HFF-Myc (cell line): ENCODE data around the gene MMP1.
"Not testable (repeated sequence)": the region's sequence is repeated elsewhere in the genome, so short reads cannot be mapped to it uniquely, and the experiment has no call there.

ENCODE experiments used
- DNase-seq: peaks from one replicate; pipeline ENCODE4 v3.0.0-alpha.2; 2011; ENCODE audit warnings: low read depth; ENCODE audit errors: extremely low read depth
- H3K4me3 ChIP-seq: replicated peaks from 2 replicates; pipeline ENCODE4 v1.5.1; 2011; ENCODE audit warnings: low read depth, mild to moderate bottlenecking, control low read depth, low read length
- TF ChIP-seq, protein P1 (sequence below): IDR thresholded peaks from 2 replicates; pipeline ENCODE4 v1.5.1; 2012; ENCODE audit warnings: mild to moderate bottlenecking, low read depth, low read length, control low read depth; ENCODE audit errors: missing control alignments

Gene MMP1

DNA sequence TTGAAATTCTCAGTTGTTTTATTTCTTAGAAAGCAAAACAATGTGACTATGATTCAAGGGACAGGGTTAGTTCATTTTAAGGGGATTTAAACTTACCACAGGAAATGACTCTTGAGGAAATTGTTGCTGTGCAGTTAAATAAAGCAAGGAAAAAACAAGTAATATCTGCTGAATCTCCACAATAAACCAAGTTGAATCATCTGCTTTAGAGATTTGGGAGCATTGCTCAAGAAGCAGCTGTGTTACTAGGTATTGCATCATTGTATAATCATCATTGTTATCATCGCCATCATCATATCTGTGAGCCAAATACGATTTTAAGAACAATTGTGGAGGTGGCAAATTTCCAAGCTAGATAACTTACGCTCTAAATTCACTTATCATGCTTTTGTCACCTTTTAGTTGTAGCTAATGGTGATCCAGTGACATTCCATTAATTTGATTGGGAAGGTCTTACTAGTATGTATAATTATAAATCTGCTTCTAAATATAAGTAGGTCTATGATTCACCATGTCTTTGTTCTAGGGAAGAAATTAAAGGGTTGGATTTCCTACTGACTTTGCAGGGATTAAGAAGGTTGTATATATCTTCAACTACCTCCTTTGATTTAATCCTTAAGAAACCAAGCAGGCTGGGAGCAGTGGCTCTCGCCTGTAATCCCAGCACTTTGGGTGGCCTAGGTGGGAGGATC lies 37.5 kb downstream of the MMP1 start:
- no peak overlapping the region for H3K4me3 ChIP-seq
- TF ChIP-seq, protein P1, sequence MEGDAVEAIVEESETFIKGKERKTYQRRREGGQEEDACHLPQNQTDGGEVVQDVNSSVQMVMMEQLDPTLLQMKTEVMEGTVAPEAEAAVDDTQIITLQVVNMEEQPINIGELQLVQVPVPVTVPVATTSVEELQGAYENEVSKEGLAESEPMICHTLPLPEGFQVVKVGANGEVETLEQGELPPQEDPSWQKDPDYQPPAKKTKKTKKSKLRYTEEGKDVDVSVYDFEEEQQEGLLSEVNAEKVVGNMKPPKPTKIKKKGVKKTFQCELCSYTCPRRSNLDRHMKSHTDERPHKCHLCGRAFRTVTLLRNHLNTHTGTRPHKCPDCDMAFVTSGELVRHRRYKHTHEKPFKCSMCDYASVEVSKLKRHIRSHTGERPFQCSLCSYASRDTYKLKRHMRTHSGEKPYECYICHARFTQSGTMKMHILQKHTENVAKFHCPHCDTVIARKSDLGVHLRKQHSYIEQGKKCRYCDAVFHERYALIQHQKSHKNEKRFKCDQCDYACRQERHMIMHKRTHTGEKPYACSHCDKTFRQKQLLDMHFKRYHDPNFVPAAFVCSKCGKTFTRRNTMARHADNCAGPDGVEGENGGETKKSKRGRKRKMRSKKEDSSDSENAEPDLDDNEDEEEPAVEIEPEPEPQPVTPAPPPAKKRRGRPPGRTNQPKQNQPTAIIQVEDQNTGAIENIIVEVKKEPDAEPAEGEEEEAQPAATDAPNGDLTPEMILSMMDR: no peak
- peak; percentile 86 for DNase-seq

DNA sequence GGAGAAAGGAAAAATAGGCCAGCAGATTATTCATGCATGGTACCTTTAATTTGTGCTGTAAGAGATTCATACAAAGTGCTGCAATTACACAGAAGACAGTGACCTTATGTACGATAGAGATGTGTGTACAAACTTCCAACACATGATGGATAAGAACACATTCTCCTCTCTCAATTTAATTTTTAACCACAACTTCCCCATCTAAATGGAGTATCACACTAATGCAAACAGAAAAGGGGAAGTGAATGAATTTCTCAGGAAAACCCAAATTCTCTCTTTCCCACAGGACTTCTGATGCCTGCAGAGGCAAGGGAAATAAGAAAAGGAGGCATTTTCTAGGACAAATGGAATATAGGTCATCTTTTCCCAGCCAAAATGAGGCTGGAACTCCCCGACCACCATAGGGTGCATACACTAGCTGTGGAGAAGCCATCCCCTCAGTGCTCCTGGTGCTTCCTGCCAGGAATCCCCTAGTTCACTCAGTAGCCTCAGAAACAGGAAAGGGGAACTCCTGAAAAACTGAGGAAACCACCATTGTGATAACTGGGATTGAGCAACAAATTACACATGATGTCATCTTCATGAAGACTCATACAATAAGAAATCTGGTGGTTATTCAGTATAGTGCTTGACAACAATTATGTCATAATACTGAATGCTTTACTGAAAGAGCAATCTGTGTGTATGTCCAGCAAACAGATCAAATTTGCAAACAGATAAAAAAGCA lies 40.0 kb downstream of the MMP1 start:
- TF ChIP-seq, protein P1: no peak
- no peak for DNase-seq
- H3K4me3 ChIP-seq: no peak overlapping the region

DNA sequence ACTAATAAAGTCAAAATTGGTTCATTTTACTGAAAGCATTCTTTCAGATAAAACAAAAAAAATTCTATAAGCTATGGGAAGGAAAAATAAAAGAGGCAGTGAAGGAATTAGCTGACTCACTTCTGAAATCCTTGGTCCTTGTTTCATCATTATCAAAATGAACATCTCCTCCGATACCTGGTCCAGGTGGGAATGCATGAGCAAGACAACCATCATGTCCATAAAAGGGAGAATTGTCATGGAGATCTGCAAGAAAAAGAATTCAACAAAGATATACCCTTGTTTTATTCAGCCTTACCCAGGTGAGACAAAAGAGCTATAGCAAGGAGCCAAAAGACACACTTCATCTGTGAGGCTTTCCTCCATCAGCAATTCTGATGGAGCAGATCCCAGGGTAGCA lies 44.7 kb downstream of the MMP1 start:
- TF ChIP-seq, protein P1: no peak
- no peak for DNase-seq
- no peak overlapping the region for H3K4me3 ChIP-seq

DNA sequence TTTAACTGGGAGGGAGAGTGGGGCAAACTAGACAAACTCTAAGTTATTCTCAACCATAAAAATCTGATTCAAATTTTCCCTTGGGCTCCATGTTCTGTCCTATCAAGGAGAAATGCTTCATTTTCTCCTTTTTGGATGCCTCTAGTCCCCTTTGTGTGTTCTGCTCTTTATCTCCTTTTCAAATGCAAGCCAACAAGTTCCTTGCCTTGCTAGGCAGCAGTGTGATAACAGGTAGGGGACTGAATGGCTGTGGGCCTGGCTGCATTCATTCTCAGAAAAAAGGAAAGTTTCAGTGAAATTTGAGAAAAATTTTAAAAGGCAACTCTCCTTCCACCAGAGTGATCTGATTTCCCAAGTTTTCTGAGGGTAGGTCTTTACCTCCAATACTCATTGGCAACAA lies 46.3 kb downstream of the MMP1 start:
- no peak overlapping the region for H3K4me3 ChIP-seq
- TF ChIP-seq, protein P1: no peak
- no peak for DNase-seq

DNA sequence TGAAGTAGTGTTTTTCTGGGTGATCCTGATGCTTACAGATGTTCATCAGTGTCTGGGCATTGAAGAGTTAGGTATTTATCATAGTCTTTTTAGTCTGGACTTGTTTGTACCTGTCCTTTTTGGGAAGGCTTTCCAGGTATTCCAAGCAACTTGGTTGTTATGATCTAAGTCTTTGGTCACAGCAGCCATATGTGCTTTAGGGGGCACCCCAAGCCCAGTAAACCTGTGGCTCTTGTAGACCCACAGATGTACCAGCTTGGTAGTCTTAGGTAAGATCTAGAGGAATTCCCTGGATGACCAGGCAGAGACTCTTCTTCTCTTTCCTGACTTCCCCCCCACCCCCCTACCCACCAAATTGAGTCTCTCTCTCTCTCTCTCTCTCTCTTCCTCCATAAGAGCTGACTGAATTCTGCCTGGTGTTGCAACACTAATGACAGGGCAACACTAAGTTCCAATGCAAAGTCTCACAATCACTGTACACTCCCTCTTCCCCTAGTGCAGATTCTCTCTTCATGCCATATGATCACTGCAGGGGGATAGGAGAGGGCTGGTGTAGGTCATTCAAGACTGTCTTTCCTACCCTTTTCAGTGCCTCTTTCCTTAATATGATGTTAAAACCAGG lies 48.7 kb downstream of the MMP1 start:
- DNase-seq: no peak
- TF ChIP-seq, protein P1: no peak
- no peak overlapping the region for H3K4me3 ChIP-seq

DNA sequence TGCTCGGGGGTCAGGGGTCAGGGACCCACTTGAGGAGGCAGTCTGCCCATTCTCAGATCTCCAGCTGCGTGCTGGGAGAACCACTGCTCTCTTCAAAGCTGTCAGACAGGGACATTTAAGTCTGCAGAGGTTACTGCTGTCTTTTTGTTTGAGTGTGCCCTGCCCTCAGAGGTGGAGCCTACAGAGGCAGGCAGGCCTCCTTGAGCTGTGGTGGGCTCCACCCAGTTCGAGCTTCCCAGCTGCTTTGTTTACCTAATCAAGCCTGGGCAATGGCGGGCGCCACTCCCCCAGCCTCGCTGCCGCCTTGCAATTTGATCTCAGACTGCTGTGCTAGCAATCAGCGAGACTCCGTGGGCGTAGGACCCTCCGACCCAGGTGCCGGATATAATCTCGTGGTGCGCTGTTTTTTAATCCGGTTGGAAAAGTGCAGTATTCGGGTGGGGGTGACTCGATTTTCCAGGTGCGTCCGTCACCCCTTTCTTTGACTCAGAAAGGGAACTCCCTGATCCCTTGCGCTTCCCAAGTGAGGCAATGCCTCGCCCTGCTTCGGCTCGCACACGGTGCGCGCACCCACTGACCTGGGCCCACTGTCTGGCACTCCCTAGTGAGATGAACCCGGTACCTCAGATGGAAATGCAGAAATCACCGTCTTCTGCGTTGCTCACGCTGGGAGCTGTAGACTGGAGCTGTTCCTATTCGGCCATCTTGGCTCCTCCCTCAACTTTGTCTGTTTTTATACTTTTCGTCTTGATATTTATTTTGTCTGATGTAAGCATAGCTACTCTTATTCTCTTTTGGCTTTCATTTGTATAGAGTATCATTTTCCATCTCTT lies 51.0 kb downstream of the MMP1 start:
- not testable (repeated sequence) for DNase-seq, H3K4me3 ChIP-seq
